GM19395 (cell line): Measurements from ENCODE around the gene KLHL14.
"Not testable (repeated sequence)": the region's sequence is repeated elsewhere in the genome, so short reads cannot be mapped to it uniquely, and the experiment has no call there.

Experiments used
- ATAC-seq: cut with Tn5 transposase; IDR thresholded peaks from one replicate; pipeline ENCODE4 v1.9.1; 2021; ENCODE audit warnings: mild to moderate bottlenecking, moderate library complexity; ENCODE audit not compliant: unreplicated experiment

Gene KLHL14

GRCh38 chr18:32661486-32662299 lies 111.1 kb downstream of the KLHL14 start:
- ATAC-seq: no peak

GRCh38 chr18:32654507-32654906 lies 118.3 kb downstream of the KLHL14 start:
- not testable (repeated sequence) for ATAC-seq

GRCh38 chr18:32637659-32638058 lies 135.2 kb downstream of the KLHL14 start:
- not testable (repeated sequence) for ATAC-seq

GRCh38 chr18:32637226-32637625 lies 135.6 kb downstream of the KLHL14 start:
- no peak for ATAC-seq

GRCh38 chr18:32634876-32635431 lies 137.9 kb downstream of the KLHL14 start:
- no peak for ATAC-seq

- no peak for ATAC-seq
Observed at GRCh38 chr18:32629981-32630700, 142.7 kb downstream of the KLHL14 start.

- ATAC-seq: no peak
Observed at GRCh38 chr18:32629292-32629691, 143.5 kb downstream of the KLHL14 start.

GRCh38 chr18:32624182-32624723 lies 148.6 kb downstream of the KLHL14 start:
- ATAC-seq: no peak

- no peak for ATAC-seq
Observed at GRCh38 chr18:32623563-32623962, 149.3 kb downstream of the KLHL14 start.
